Measurements from ENCODE around the gene LSM14A.

LSM14A gene

GRCh38 chr19:34181111-34181864, 9.0 kb downstream of the LSM14A start:
- H3K4me2 ChIP-seq (ENCODE audit: low read depth, low read length, poor library complexity, severe bottlenecking) = peak overlapping the region; percentile 20
- no peaks in the 10 kb centered on the region for H3K9me3 ChIP-seq (ENCODE audit: insufficient read depth, low read length)
- H3F3A ChIP-seq (ENCODE audit: insufficient read depth) = peaks cover 46% of the 10 kb centered on the region
- H3K9ac ChIP-seq (ENCODE audit: low read length) = no peak overlapping the region
- H2AFZ ChIP-seq (ENCODE audit: low read depth, low read length, severe bottlenecking) = no peak overlapping the region
- H3K9me2 ChIP-seq (replicated peaks; ENCODE audit: insufficient read depth, low read length) = no peaks in the 10 kb centered on the region
- H3K79me2 ChIP-seq (ENCODE audit: insufficient read depth, low read length) = peaks cover 100% of the 10 kb centered on the region
- H3K4me3 ChIP-seq (ENCODE audit: insufficient read depth, low read length, poor library complexity, severe bottlenecking) = no peak overlapping the region
- H4K20me1 ChIP-seq (ENCODE audit: low read depth, low read length) = peaks cover 85% of the 10 kb centered on the region
- H3K36me3 ChIP-seq (ENCODE audit: low read length) = peaks cover 8% of the 10 kb centered on the region; the same call in 1 of the 2 replicates
- TF ChIP-seq CTCF (IDR thresholded peaks at IDR 0.05; ENCODE audit: insufficient read depth, low read length, poor library complexity, severe bottlenecking) (no peak), EZH2phosphoT487 (conservative IDR thresholded peaks at IDR 0.05; ENCODE audit: low read length) (no peak)
- H3K27me3 ChIP-seq (ENCODE audit: low read length) = no peaks in the 10 kb centered on the region
- peak overlapping the region; percentile 2 for H3K27ac ChIP-seq (ENCODE audit: low read depth, low read length)

DNA sequence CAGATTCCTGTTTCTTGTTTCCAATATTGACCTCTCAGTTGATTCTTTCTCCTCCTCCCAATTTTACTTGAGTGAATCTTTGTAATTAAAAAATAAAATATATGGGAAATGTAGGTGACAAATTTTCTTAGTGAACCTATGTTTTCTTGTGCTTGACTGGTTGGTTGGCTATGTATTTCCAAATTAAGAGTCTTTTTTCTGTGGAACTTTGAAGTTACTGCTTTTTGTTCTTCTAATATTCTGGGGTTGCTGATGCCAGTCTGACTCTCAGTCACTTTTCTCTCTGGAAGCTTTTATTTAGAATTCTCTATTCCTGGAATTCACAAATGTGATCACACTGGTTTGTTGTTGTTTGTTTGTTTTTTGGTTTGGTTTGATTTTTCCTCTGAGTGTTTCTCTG, 9.8 kb downstream of the LSM14A start:
- H3K36me3 ChIP-seq (ENCODE audit: low read length) = peaks cover 8% of the 10 kb centered on the region; the same call in 1 of the 2 replicates
- H3K27ac ChIP-seq (ENCODE audit: low read depth, low read length) = no peak overlapping the region
- no peaks in the 10 kb centered on the region for H3K27me3 ChIP-seq (ENCODE audit: low read length)
- H3K4me3 ChIP-seq (ENCODE audit: insufficient read depth, low read length, poor library complexity, severe bottlenecking) = no peak overlapping the region
- no peak overlapping the region for H3K9ac ChIP-seq (ENCODE audit: low read length)
- TF ChIP-seq EZH2phosphoT487 (conservative IDR thresholded peaks at IDR 0.05; ENCODE audit: low read length) (no peak), CTCF (IDR thresholded peaks at IDR 0.05; ENCODE audit: insufficient read depth, low read length, poor library complexity, severe bottlenecking) (no peak)
- no peaks in the 10 kb centered on the region for H3K9me3 ChIP-seq (ENCODE audit: insufficient read depth, low read length)
- H3K9me2 ChIP-seq (replicated peaks; ENCODE audit: insufficient read depth, low read length) = no peaks in the 10 kb centered on the region
- peaks cover 100% of the 10 kb centered on the region for H3K79me2 ChIP-seq (ENCODE audit: insufficient read depth, low read length)
- H4K20me1 ChIP-seq (ENCODE audit: low read depth, low read length) = peaks cover 81% of the 10 kb centered on the region
- peaks cover 46% of the 10 kb centered on the region for H3F3A ChIP-seq (ENCODE audit: insufficient read depth)
- H3K4me2 ChIP-seq (ENCODE audit: low read depth, low read length, poor library complexity, severe bottlenecking) = no peak overlapping the region
- no peak overlapping the region for H2AFZ ChIP-seq (ENCODE audit: low read depth, low read length, severe bottlenecking)

DNA sequence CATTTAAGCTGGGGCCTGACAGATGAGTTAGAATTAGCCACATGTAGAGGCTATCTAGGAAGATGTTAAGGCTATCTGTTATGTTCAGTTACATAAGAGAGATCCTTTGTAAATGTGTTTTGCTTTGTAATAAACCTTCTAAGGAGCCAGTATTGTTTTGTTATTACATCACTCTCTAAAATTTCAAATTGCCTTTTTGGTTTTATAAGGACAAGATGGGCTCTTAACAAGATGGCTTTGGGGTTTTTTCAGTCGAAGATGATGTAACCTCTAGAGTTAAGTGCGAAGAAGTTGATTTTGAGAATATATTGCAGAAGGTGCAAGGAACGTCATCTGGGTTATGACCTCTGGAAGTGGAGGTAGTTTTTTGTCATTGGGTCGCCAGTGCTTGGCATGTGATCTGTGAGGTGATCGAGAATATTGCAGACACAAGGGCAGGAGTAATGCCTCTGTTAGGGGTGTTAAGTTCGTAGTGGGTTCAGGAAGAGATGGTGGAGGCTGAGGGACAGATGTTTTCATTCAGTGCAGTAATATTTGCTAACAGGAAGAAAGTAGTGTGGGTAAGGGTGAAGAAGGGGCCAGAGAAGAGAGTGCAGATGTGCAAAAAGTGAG, 12.7 kb downstream of the LSM14A start:
- Histone ChIP-seq H4K20me1 (ENCODE audit: low read depth, low read length) (peaks cover 77% of the 10 kb centered on the region), H3K4me2 (ENCODE audit: low read depth, low read length, poor library complexity, severe bottlenecking) (peak overlapping the region; percentile 43)
- TF ChIP-seq EZH2phosphoT487 (conservative IDR thresholded peaks at IDR 0.05; ENCODE audit: low read length) (no peak), CTCF (IDR thresholded peaks at IDR 0.05; ENCODE audit: insufficient read depth, low read length, poor library complexity, severe bottlenecking) (no peak)

More for the DNA sequence above, 12.7 kb downstream of the LSM14A start:
- Histone ChIP-seq H3K27ac (ENCODE audit: low read depth, low read length) (peak overlapping the region; percentile 54), H3K9me2 (replicated peaks; ENCODE audit: insufficient read depth, low read length) (no peaks in the 10 kb centered on the region), H3K27me3 (ENCODE audit: low read length) (no peaks in the 10 kb centered on the region), H3K36me3 (ENCODE audit: low read length) (peaks cover 6% of the 10 kb centered on the region; the same call in 1 of the 2 replicates), H3F3A (ENCODE audit: insufficient read depth) (peaks cover 38% of the 10 kb centered on the region), H3K9ac (ENCODE audit: low read length) (peak overlapping the region; percentile 6; the same call in 1 of the 2 replicates), H2AFZ (ENCODE audit: low read depth, low read length, severe bottlenecking) (no peak overlapping the region), H3K4me3 (ENCODE audit: insufficient read depth, low read length, poor library complexity, severe bottlenecking) (no peak overlapping the region), H3K79me2 (ENCODE audit: insufficient read depth, low read length) (peaks cover 100% of the 10 kb centered on the region), H3K9me3 (ENCODE audit: insufficient read depth, low read length) (no peaks in the 10 kb centered on the region)

Data from SU-DHL-6 (cell line).